Upper lobe of left lung (tissue), 6 donors: ENCODE measurements around the gene R3HDM4. TPM values are rescaled to one million over a fixed set of nuclear protein-coding genes. Genes with fewer than 3 reads are reported as not detected.

Experiments used
- ATAC-seq, 2 donors: fragments of 200-7000 bp; cut with Tn5 transposase; one replicate each; pipeline ENCODE4 v1.9.1; 2022; ENCODE audit warnings: mild to moderate bottlenecking in 2 of 2, moderate library complexity in 2 of 2; ENCODE audit not compliant: low FRiP score in 2 of 2
- DNase-seq, 2 donors: peaks; one replicate each; pipeline ENCODE4 v3.0.0-alpha.2; 2019 to 2020
- H3K27ac ChIP-seq, 4 donors: fragments of 200-600 bp; sonication (generic); one replicate each; pipeline ENCODE4 v1.5.1; 2016 to 2019
- H3K27me3 ChIP-seq, 4 donors: fragments of 200-600 bp; sonication (generic); one replicate each; pipeline ENCODE4 v1.5.1; 2017 to 2019
- H3K36me3 ChIP-seq, 4 donors: fragments of 200-600 bp; sonication (generic); one replicate each; pipeline ENCODE4 v1.5.1; 2016 to 2019
- H3K4me1 ChIP-seq, 4 donors: fragments of 200-600 bp; sonication (generic); one replicate each; pipeline ENCODE4 v1.5.1; 2018 to 2019
- H3K4me3 ChIP-seq, 4 donors: fragments of 200-600 bp; sonication (generic); one replicate each; pipeline ENCODE4 v1.5.1; 2017 to 2019; ENCODE audit warnings: mild to moderate bottlenecking in 2 of 4, moderate library complexity in 1 of 4
- H3K9me3 ChIP-seq, 4 donors: fragments of 200-600 bp; sonication (generic); one replicate each; pipeline ENCODE4 v1.5.1; 2018 to 2019
- CTCF ChIP-seq, 6 experiments: fragments of 450-650 bp in 4 of 6; fragments of 200-600 bp in 2 of 6; sonication (generic) in 2 of 6; IDR thresholded peaks; one replicate each; pipeline ENCODE4 v1.5.1; 2016 to 2019; ENCODE audit warnings: antibody characterized with exemption in 6 of 6
- EP300 ChIP-seq, 4 donors: sonication (generic); formaldehyde crosslinking; IDR thresholded peaks; one replicate each; pipeline ENCODE4 v1.5.1; 2017; ENCODE audit warnings: antibody characterized with exemption in 4 of 4, control low read depth in 2 of 4
- POLR2A ChIP-seq, 4 donors: fragments of 450-650 bp; IDR thresholded peaks; one replicate each; pipeline ENCODE4 v1.5.1; 2016 to 2017; ENCODE audit warnings: antibody characterized with exemption in 4 of 4, mild to moderate bottlenecking in 2 of 4
- POLR2AphosphoS5 ChIP-seq, 2 donors: sonication (generic); formaldehyde crosslinking; IDR thresholded peaks; one replicate each; pipeline ENCODE4 v1.5.1; 2017; ENCODE audit warnings: antibody characterized with exemption in 2 of 2
- WGBS, 2 donors: methylation state at CpG; one replicate each; pipeline ENCODE4 v1.1.5; 2017 to 2018; 5-methylcytosine and 5-hydroxymethylcytosine counted together
- total RNA-seq, 6 donors: library from RNA; depleted of rRNA in 4 of 6; stranded (reverse); fragments of >200 nt in 4 of 6; gene quantifications; one replicate each; pipeline versions ENCODE4 v1.1.0 to v1.2.1, GENCODE V29; 2016 to 2021
- donor health status: DM: no; HTN: no; CAD: no; lungs with moderate emphysema.
- donor health status: DM: no; HTN: yes; CAD: no; lungs with severe emphysema.

R3HDM4 gene
- total RNA-seq, 6 donors from 2014 or later, result 39.6 to 71.2 (median 63.3) TPM

- WGBS, 2 donors, result 88 to 91% methylated on average over 17 to 18 of the region's 18 CpGs
- TF ChIP-seq EP300 (IDR thresholded peaks at IDR 0.05), result no peak
- no peak for TF ChIP-seq POLR2A (IDR thresholded peaks at IDR 0.05)
- TF ChIP-seq CTCF (IDR thresholded peaks at IDR 0.05), result no peak
- TF ChIP-seq POLR2AphosphoS5 (IDR thresholded peaks at IDR 0.05), result no peak
- Histone ChIP-seq H3K4me1 (peaks cover 9 to 16% (median 10%) of the 10 kb centered on the region in 4 donors), H3K36me3 (peaks cover 6 to 78% (median 48%) of the 10 kb centered on the region in 4 donors), H3K9me3 (no peaks in the 10 kb centered on the region), H3K4me3 (no peak overlapping the region), H3K27ac (no peak overlapping the region), H3K27me3 (no peaks in the 10 kb centered on the region)
- DNase-seq (no peak), ATAC-seq (no peak)
These were observed 36.9 kb downstream of the R3HDM4 start for GRCh38 chr19:876089-876488.

DNA sequence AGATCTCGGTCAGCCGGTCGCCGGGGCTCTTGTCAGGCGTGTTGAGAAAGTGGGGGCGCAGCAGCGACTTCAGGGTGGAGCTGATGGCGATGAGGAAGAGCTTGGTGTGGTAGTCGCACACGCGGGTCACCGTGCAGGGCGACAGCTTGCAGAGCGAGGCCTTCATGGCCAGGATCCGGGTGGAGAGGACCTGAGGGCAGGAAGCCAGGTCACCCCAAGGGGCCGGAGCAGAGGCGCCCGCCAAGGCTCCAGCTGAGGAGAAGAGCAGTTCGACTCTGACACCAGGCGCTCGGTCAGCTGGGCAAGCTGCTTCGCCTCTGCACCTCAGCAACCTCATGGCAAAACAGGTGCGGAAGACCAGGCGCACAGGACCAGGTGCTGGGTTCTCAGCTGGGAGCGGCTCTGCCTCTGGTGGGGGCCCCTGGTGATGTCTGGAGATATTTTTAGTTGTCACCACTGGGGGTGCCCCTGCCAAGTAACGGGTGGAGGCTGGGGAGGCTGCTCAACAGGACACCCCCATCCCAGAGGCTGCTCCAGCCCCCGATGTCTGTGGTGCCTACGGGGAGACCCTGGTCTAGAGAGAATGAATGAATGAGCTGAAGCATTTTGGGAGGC, 37.6 kb downstream of the R3HDM4 start:
- no peaks in the 10 kb centered on the region for H3K27me3 ChIP-seq
- 93 to 95% methylated on average over 22 to 28 of the region's 28 CpGs for WGBS, 2 donors
- peaks cover 5 to 78% (median 48%) of the 10 kb centered on the region in 4 donors for H3K36me3 ChIP-seq
- no peaks in the 10 kb centered on the region for H3K9me3 ChIP-seq
- H3K4me3 ChIP-seq, result no peak overlapping the region
- no peak overlapping the region for H3K27ac ChIP-seq
- no peak for ATAC-seq
- H3K4me1 ChIP-seq, result peaks cover 9 to 16% (median 10%) of the 10 kb centered on the region in 4 donors
- TF ChIP-seq POLR2A (IDR thresholded peaks at IDR 0.05) (no peak), CTCF (IDR thresholded peaks at IDR 0.05) (no peak), POLR2AphosphoS5 (IDR thresholded peaks at IDR 0.05) (no peak), EP300 (IDR thresholded peaks at IDR 0.05) (no peak)
- DNase-seq, result peak in 1 of 2 donors; percentile 79

GRCh38 chr19:873561-874041, 39.4 kb downstream of the R3HDM4 start:
- Histone ChIP-seq H3K27me3 (no peaks in the 10 kb centered on the region), H3K4me3 (no peak overlapping the region), H3K9me3 (no peaks in the 10 kb centered on the region), H3K36me3 (peaks cover 5 to 76% (median 50%) of the 10 kb centered on the region in 4 donors), H3K27ac (peak overlapping the region in 1 of 4 donors; percentile 83), H3K4me1 (peaks cover 9 to 21% (median 13%) of the 10 kb centered on the region in 4 donors)
- TF ChIP-seq CTCF (IDR thresholded peaks at IDR 0.05) (no peak), EP300 (IDR thresholded peaks at IDR 0.05) (no peak), POLR2A (IDR thresholded peaks at IDR 0.05) (no peak), POLR2AphosphoS5 (IDR thresholded peaks at IDR 0.05) (no peak)
- no peak for ATAC-seq
- peak in 1 of 2 donors; percentile 81 for DNase-seq
- 97 to 98% methylated on average over 15 to 17 of the region's 22 CpGs for WGBS, 2 donors

DNA sequence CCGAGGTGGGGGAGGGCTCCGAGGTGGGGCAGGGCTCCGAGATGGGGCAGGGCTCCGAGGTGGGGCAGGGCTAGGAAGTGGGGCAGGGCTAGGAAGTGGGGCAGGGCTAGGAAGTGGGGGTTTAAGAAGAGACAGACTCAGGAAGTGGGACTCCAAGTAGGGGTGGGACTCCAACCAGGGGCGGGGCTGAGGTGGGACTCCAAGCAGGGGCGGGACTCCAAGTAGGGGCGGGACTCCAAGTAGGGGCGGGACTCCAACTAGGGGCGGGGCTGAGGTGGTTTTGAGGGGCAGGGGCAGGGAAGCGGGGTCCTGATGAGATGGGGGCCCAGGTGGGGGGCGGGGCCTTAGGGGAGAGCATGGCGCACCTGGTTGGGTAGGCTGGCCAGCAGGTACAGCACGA, 39.9 kb downstream of the R3HDM4 start:
- 88 to 91% methylated on average over 5 to 6 of the region's 13 CpGs for WGBS, 2 donors
- TF ChIP-seq POLR2A (IDR thresholded peaks at IDR 0.05), result no peak
- TF ChIP-seq POLR2AphosphoS5 (IDR thresholded peaks at IDR 0.05), result no peak
- TF ChIP-seq CTCF (IDR thresholded peaks at IDR 0.05), result no peak
- no peak for TF ChIP-seq EP300 (IDR thresholded peaks at IDR 0.05)
- no peaks in the 10 kb centered on the region for H3K27me3 ChIP-seq
- H3K36me3 ChIP-seq, result peaks cover 5 to 81% (median 53%) of the 10 kb centered on the region in 4 donors
- peak overlapping the region in 2 of 4 donors; percentile 75 to 83 for H3K27ac ChIP-seq
- peak overlapping the region in 1 of 4 donors; percentile 36 for H3K4me3 ChIP-seq
- DNase-seq (no peak), ATAC-seq (peak; percentile 37 to 39)
- no peaks in the 10 kb centered on the region for H3K9me3 ChIP-seq
- peaks cover 9 to 21% (median 14%) of the 10 kb centered on the region in 4 donors for H3K4me1 ChIP-seq
